Nephron (organoid): ENCODE measurements around the gene AIF1.

Experiments used
- H3K27ac Mint-ChIP-seq, 3 experiments: 2 replicates each; pipeline ENCODE4 v1.8.0; 2020; ENCODE audit warnings: mixed read lengths in 3 of 3, mild to moderate bottlenecking in 2 of 3, moderate library complexity in 1 of 3
- H3K27me3 Mint-ChIP-seq: 2 replicates; pipeline ENCODE4 v1.8.0; 2021; ENCODE audit warnings: low read depth, mild to moderate bottlenecking, moderate library complexity, mixed read lengths
- H3K36me3 Mint-ChIP-seq: 2 replicates; pipeline ENCODE4 v1.8.0; 2020; ENCODE audit warnings: low read depth, mixed read lengths
- H3K4me1 Mint-ChIP-seq: 2 replicates; pipeline ENCODE4 v1.8.0; 2020; ENCODE audit warnings: mixed read lengths
- H3K4me3 Mint-ChIP-seq, 3 experiments: 2 replicates each; pipeline ENCODE4 v1.8.0; 2020; ENCODE audit warnings: mild to moderate bottlenecking in 3 of 3, mixed read lengths in 3 of 3, moderate library complexity in 2 of 3
- H3K9me3 Mint-ChIP-seq: 2 replicates; pipeline ENCODE4 v1.8.0; 2020; ENCODE audit warnings: mixed read lengths
- TF ChIP-seq, protein P1 (sequence below), 3 experiments: fragments of 200-600 bp; sonication (generic); IDR thresholded peaks; one replicate each; pipeline ENCODE4 v1.5.0; 2021; ENCODE audit warnings: antibody characterized with exemption in 3 of 3; ENCODE audit not compliant: unreplicated experiment in 3 of 3

AIF1 gene

DNA sequence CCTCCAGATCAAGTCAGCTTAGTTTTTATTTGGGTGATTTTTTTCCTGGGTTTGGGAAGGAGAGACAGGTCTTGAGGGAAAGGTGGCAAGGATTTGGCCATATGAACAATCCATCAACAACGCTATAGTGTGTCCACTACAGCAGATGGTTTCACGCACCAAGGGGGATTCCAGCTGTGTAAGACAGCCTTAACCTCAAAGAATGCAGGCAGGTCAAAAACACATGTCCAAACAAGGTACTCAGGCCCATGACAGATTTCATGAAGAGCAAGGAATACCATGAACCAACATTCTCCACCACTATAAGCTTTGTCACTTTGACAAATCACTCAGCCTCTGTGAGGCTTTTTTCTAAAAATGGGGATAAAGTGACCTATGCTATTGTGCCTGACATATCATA lies 2.0 kb downstream of the AIF1 start:
- TF ChIP-seq, protein P1, sequence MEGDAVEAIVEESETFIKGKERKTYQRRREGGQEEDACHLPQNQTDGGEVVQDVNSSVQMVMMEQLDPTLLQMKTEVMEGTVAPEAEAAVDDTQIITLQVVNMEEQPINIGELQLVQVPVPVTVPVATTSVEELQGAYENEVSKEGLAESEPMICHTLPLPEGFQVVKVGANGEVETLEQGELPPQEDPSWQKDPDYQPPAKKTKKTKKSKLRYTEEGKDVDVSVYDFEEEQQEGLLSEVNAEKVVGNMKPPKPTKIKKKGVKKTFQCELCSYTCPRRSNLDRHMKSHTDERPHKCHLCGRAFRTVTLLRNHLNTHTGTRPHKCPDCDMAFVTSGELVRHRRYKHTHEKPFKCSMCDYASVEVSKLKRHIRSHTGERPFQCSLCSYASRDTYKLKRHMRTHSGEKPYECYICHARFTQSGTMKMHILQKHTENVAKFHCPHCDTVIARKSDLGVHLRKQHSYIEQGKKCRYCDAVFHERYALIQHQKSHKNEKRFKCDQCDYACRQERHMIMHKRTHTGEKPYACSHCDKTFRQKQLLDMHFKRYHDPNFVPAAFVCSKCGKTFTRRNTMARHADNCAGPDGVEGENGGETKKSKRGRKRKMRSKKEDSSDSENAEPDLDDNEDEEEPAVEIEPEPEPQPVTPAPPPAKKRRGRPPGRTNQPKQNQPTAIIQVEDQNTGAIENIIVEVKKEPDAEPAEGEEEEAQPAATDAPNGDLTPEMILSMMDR (IDR thresholded peaks at IDR 0.05; ENCODE audit: unreplicated experiment in 3 of 3), result no peak
- H3K36me3 Mint-ChIP-seq, result peaks cover under 1% of the 10 kb centered on the region
- H3K27ac Mint-ChIP-seq, result peak overlapping the region; percentile 78 to 94 (median 86)
- no peaks in the 10 kb centered on the region for H3K27me3 Mint-ChIP-seq
- H3K4me1 Mint-ChIP-seq, result peaks cover 18% of the 10 kb centered on the region
- H3K9me3 Mint-ChIP-seq, result no peaks in the 10 kb centered on the region
- H3K4me3 Mint-ChIP-seq, result peak overlapping the region; percentile 43 to 71 (median 58)

DNA sequence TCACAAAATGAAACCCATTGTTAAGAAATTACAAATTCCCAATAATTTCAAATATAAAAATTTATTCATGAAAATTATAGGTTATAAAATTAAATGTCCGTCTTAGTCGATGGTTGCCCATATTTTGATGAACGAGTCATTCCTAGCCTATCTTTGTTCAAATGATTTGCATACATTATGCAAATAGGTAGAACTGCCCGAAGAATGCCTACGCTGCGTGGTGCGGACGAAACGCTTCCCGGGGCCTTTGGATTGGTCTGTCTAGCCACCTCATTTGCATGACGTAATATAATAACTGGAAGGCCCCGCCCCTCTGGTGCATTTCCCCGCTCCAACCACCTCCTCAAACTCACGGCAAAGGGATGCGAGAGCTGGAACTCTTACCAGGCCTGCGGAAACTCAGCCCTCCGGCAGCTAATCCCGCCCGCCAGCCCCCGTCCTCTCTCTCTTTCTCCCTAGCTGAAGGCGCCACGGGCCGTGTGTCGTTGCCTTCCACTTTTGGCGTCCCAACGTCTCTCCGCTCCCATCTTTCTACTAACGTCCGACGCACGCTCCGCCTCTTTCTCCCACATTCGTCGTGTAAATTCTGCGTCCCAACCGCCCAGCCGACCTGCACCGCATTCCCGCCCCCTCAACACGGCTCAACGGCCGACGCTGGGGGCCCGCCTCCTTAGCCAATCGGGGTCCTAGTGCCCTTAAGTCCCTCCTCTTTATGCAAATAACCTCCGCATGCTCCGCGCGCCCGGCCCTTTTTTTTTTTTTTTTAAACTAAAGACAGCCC lies 5.0 kb downstream of the AIF1 start:
- H3K27ac Mint-ChIP-seq, result peak overlapping the region; percentile 91 to 99 (median 98)
- peaks cover 25% of the 10 kb centered on the region for H3K36me3 Mint-ChIP-seq
- peaks cover 23% of the 10 kb centered on the region for H3K4me1 Mint-ChIP-seq
- peak overlapping the region; percentile 86 to 90 (median 87) for H3K4me3 Mint-ChIP-seq
- TF ChIP-seq, protein P1 (IDR thresholded peaks at IDR 0.05; ENCODE audit: unreplicated experiment in 3 of 3), result no peak
- no peaks in the 10 kb centered on the region for H3K9me3 Mint-ChIP-seq
- no peaks in the 10 kb centered on the region for H3K27me3 Mint-ChIP-seq

- H3K27ac Mint-ChIP-seq, result peak within 1 kb of the TSS; percentile 96 to 99 (median 99)
- H3K27me3 Mint-ChIP-seq, result no peaks in the 10 kb centered on the region
- H3K4me3 Mint-ChIP-seq, result peak within 1 kb of the TSS; percentile 90 to 96 (median 96)
- peaks cover 21% of the 10 kb centered on the region for H3K4me1 Mint-ChIP-seq
- peaks cover 32% of the 10 kb centered on the region for H3K36me3 Mint-ChIP-seq
- TF ChIP-seq, protein P1 (IDR thresholded peaks at IDR 0.05; ENCODE audit: unreplicated experiment in 3 of 3), result no peak
- no peaks in the 10 kb centered on the region for H3K9me3 Mint-ChIP-seq
Observed at GRCh38 chr6:31620586-31621319, 5.7 kb downstream of the AIF1 start, which contains the start of gene PRRC2A. Gene PRRC2A (plus strand): TSS chr6:31620715. CDS start chr6:31622790, 2,075 bp downstream.

- peaks cover 20% of the 10 kb centered on the region for H3K4me1 Mint-ChIP-seq
- H3K9me3 Mint-ChIP-seq, result no peaks in the 10 kb centered on the region
- H3K27ac Mint-ChIP-seq, result peak overlapping the region; percentile 96 to 99 (median 99)
- TF ChIP-seq, protein P1 (IDR thresholded peaks at IDR 0.05; ENCODE audit: unreplicated experiment in 3 of 3), result no peak
- H3K27me3 Mint-ChIP-seq, result no peaks in the 10 kb centered on the region
- H3K4me3 Mint-ChIP-seq, result peak overlapping the region; percentile 90 to 96 (median 96)
- H3K36me3 Mint-ChIP-seq, result peaks cover 39% of the 10 kb centered on the region
Observed at GRCh38 chr6:31621320-31621939, 6.4 kb downstream of the AIF1 start.

GRCh38 chr6:31621991-31622390 lies 7.0 kb downstream of the AIF1 start:
- peaks cover 15% of the 10 kb centered on the region for H3K4me1 Mint-ChIP-seq
- H3K4me3 Mint-ChIP-seq, result peak overlapping the region; percentile 90 to 96 (median 96)
- H3K27ac Mint-ChIP-seq, result peak overlapping the region; percentile 96 to 99 (median 99)
- TF ChIP-seq, protein P1 (IDR thresholded peaks at IDR 0.05; ENCODE audit: unreplicated experiment in 3 of 3), result no peak
- H3K27me3 Mint-ChIP-seq, result no peaks in the 10 kb centered on the region
- no peaks in the 10 kb centered on the region for H3K9me3 Mint-ChIP-seq
- peaks cover 44% of the 10 kb centered on the region for H3K36me3 Mint-ChIP-seq
